ENCODE data around the gene TPK1. TPM values are rescaled to one million over a fixed set of nuclear protein-coding genes. Genes with fewer than 3 reads are reported as not detected.

TPK1 gene
- total and polyA plus RNA-seq, 5 donors: 5.5 to 8.8 (median 7.5) TPM

GRCh38 chr7:144474800-144475615, 360.8 kb downstream of the TPK1 start:
- ATAC-seq: no peak

GRCh38 chr7:144474363-144474762, 361.5 kb downstream of the TPK1 start:
- intact Hi-C loops (cut with DNase I): no loop called here
- H3K27ac ChIP-seq (ENCODE audit: low read length): no peak overlapping the region
- no peaks in the 10 kb centered on the region for H3K27me3 ChIP-seq (ENCODE audit: control insufficient read depth, insufficient read depth)
- no peaks in the 10 kb centered on the region for H3K9me3 ChIP-seq (ENCODE audit: control insufficient read depth, low read length)
- DNase-seq (no peak), ATAC-seq (no peak)
- H3K4me1 ChIP-seq (ENCODE audit: control insufficient read depth, insufficient read depth, low read length): no peaks in the 10 kb centered on the region
- WGBS: 96% methylated on average over 1 of the region's 1 CpG
- H3K4me3 ChIP-seq (ENCODE audit: low read length): no peak overlapping the region

More at GRCh38 chr7:144474800-144475615, 360.8 kb downstream of the TPK1 start:
- Histone ChIP-seq H3K4me1 (ENCODE audit: control insufficient read depth, insufficient read depth, low read length) (no peaks in the 10 kb centered on the region), H3K27ac (ENCODE audit: low read length) (no peak overlapping the region), H3K9me3 (ENCODE audit: control insufficient read depth, low read length) (no peaks in the 10 kb centered on the region), H3K27me3 (ENCODE audit: control insufficient read depth, insufficient read depth) (no peaks in the 10 kb centered on the region), H3K4me3 (ENCODE audit: low read length) (no peak overlapping the region)
- intact Hi-C loops (cut with DNase I): no loop called here
- DNase-seq: no peak
- 89% methylated on average over 2 of the region's 2 CpGs for WGBS

- no peak for DNase-seq
- H3K9me3 ChIP-seq (ENCODE audit: control insufficient read depth, low read length): no peaks in the 10 kb centered on the region
- H3K4me3 ChIP-seq (ENCODE audit: low read length): no peak overlapping the region
- intact Hi-C loops (cut with DNase I): no loop called here
- no peak for ATAC-seq
- no peak overlapping the region for H3K27ac ChIP-seq (ENCODE audit: low read length)
- 90% methylated on average over 1 of the region's 1 CpG for WGBS
- no peaks in the 10 kb centered on the region for H3K27me3 ChIP-seq (ENCODE audit: control insufficient read depth, insufficient read depth)
- no peaks in the 10 kb centered on the region for H3K4me1 ChIP-seq (ENCODE audit: control insufficient read depth, insufficient read depth, low read length)
Observed at GRCh38 chr7:144473908-144474307, 361.9 kb downstream of the TPK1 start.

- H3K4me3 ChIP-seq (ENCODE audit: low read length): no peak overlapping the region
- DNase-seq: no peak
- no peak overlapping the region for H3K27ac ChIP-seq (ENCODE audit: low read length)
- intact Hi-C loops (cut with DNase I): no loop called here
- ATAC-seq: no peak
- H3K27me3 ChIP-seq (ENCODE audit: control insufficient read depth, insufficient read depth): no peaks in the 10 kb centered on the region
- H3K4me1 ChIP-seq (ENCODE audit: control insufficient read depth, insufficient read depth, low read length): no peaks in the 10 kb centered on the region
- no peaks in the 10 kb centered on the region for H3K9me3 ChIP-seq (ENCODE audit: control insufficient read depth, low read length)
Observed at GRCh38 chr7:144470078-144470477, 365.8 kb downstream of the TPK1 start.

GRCh38 chr7:144468990-144469732, 366.7 kb downstream of the TPK1 start:
- Histone ChIP-seq H3K27ac (ENCODE audit: low read length) (no peak overlapping the region), H3K27me3 (ENCODE audit: control insufficient read depth, insufficient read depth) (no peaks in the 10 kb centered on the region), H3K4me1 (ENCODE audit: control insufficient read depth, insufficient read depth, low read length) (no peaks in the 10 kb centered on the region), H3K4me3 (ENCODE audit: low read length) (no peak overlapping the region), H3K9me3 (ENCODE audit: control insufficient read depth, low read length) (no peaks in the 10 kb centered on the region)
- no peak for DNase-seq
- peak; percentile 56 to 67 for ATAC-seq
- intact Hi-C loops (cut with DNase I): no loop called here

GRCh38 chr7:144459635-144460034, 376.2 kb downstream of the TPK1 start:
- no peak for ATAC-seq
- no peaks in the 10 kb centered on the region for H3K27me3 ChIP-seq (ENCODE audit: control insufficient read depth, insufficient read depth)

GRCh38 chr7:144455040-144455404, 380.8 kb downstream of the TPK1 start:
- Histone ChIP-seq H3K9me3 (ENCODE audit: control insufficient read depth, low read length) (no peaks in the 10 kb centered on the region), H3K27ac (ENCODE audit: low read length) (no peak overlapping the region), H3K4me3 (ENCODE audit: low read length) (no peak overlapping the region), H3K27me3 (ENCODE audit: control insufficient read depth, insufficient read depth) (no peaks in the 10 kb centered on the region), H3K4me1 (ENCODE audit: control insufficient read depth, insufficient read depth, low read length) (no peaks in the 10 kb centered on the region)
- intact Hi-C loops (cut with DNase I): no loop called here
- WGBS: 49% methylated on average over 5 of the region's 5 CpGs
- DNase-seq (no peak), ATAC-seq (no peak)

More at GRCh38 chr7:144459635-144460034, 376.2 kb downstream of the TPK1 start:
- H3K9me3 ChIP-seq (ENCODE audit: control insufficient read depth, low read length): no peaks in the 10 kb centered on the region
- DNase-seq: no peak
- H3K27ac ChIP-seq (ENCODE audit: low read length): no peak overlapping the region
- WGBS: 68% methylated on average over 5 of the region's 5 CpGs
- no peaks in the 10 kb centered on the region for H3K4me1 ChIP-seq (ENCODE audit: control insufficient read depth, insufficient read depth, low read length)
- intact Hi-C loops (cut with DNase I): no loop called here
- H3K4me3 ChIP-seq (ENCODE audit: low read length): no peak overlapping the region

GRCh38 chr7:144454256-144455039, 381.4 kb downstream of the TPK1 start:
- no peak for DNase-seq
- ATAC-seq: no peak
- WGBS: 83% methylated on average over 3 of the region's 3 CpGs
- Histone ChIP-seq H3K4me3 (ENCODE audit: low read length) (no peak overlapping the region), H3K27ac (ENCODE audit: low read length) (no peak overlapping the region), H3K9me3 (ENCODE audit: control insufficient read depth, low read length) (no peaks in the 10 kb centered on the region), H3K27me3 (ENCODE audit: control insufficient read depth, insufficient read depth) (no peaks in the 10 kb centered on the region), H3K4me1 (ENCODE audit: control insufficient read depth, insufficient read depth, low read length) (no peaks in the 10 kb centered on the region)
- intact Hi-C loops (cut with DNase I): no loop called here

- Histone ChIP-seq H3K27me3 (ENCODE audit: control insufficient read depth, insufficient read depth) (no peaks in the 10 kb centered on the region), H3K4me1 (ENCODE audit: control insufficient read depth, insufficient read depth, low read length) (no peaks in the 10 kb centered on the region), H3K27ac (ENCODE audit: low read length) (no peak overlapping the region), H3K4me3 (ENCODE audit: low read length) (no peak overlapping the region), H3K9me3 (ENCODE audit: control insufficient read depth, low read length) (no peaks in the 10 kb centered on the region)
- ATAC-seq (no peak), DNase-seq (no peak)
- intact Hi-C loops (cut with DNase I): no loop called here
- 92% methylated on average over 5 of the region's 5 CpGs for WGBS
Observed at GRCh38 chr7:144452064-144452463, 383.8 kb downstream of the TPK1 start.

- Histone ChIP-seq H3K4me3 (ENCODE audit: low read length) (no peak overlapping the region), H3K4me1 (ENCODE audit: control insufficient read depth, insufficient read depth, low read length) (no peaks in the 10 kb centered on the region), H3K27ac (ENCODE audit: low read length) (no peak overlapping the region), H3K27me3 (ENCODE audit: control insufficient read depth, insufficient read depth) (no peaks in the 10 kb centered on the region), H3K9me3 (ENCODE audit: control insufficient read depth, low read length) (no peaks in the 10 kb centered on the region)
- DNase-seq: no peak
- 67% methylated on average over 1 of the region's 1 CpG for WGBS
- ATAC-seq: no peak
- intact Hi-C loops (cut with DNase I): no loop called here
Observed at GRCh38 chr7:144445590-144445989, 390.3 kb downstream of the TPK1 start.

- H3K4me1 ChIP-seq (ENCODE audit: control insufficient read depth, insufficient read depth, low read length): no peaks in the 10 kb centered on the region
- DNase-seq (no peak), ATAC-seq (no peak)
- no peaks in the 10 kb centered on the region for H3K9me3 ChIP-seq (ENCODE audit: control insufficient read depth, low read length)
- WGBS: 20% methylated on average over 5 of the region's 5 CpGs
- H3K4me3 ChIP-seq (ENCODE audit: low read length): no peak overlapping the region
- intact Hi-C loops (cut with DNase I): no loop called here
- H3K27me3 ChIP-seq (ENCODE audit: control insufficient read depth, insufficient read depth): no peaks in the 10 kb centered on the region
- no peak overlapping the region for H3K27ac ChIP-seq (ENCODE audit: low read length)
Observed at GRCh38 chr7:144439717-144440205, 396.1 kb downstream of the TPK1 start.
